ENCODE results near the gene PHOX2A. TPM values are rescaled to one million over a fixed set of nuclear protein-coding genes. Genes with fewer than 3 reads are reported as not detected.

Gene PHOX2A
- total RNA-seq, 1 donor from 2014 or later, result not detected

DNA sequence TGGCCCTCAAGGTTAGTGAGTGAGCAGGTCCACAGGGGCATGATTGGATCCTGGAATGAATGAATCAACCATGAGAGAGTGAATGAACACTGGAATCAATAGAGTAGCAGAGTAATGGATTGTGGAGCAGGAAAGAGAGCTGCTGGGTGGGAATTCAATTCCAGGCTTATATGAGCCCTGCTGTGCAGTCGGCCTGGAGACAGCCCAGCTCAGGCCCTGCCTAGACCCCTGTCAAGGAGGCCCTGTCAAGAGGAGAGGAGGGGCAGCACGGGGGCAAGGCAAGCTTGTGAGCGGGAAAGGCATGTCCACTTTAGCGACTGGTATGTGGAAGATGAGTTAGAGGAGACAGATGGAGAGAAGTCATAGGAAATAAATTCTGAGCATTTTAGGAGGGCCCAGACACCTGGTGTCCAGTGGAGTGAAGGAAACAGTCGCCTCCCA lies 53.3 kb downstream of the PHOX2A start:
- DNase-seq (ENCODE audit: low spot score) (peak; percentile 22), ATAC-seq (no peak)

DNA sequence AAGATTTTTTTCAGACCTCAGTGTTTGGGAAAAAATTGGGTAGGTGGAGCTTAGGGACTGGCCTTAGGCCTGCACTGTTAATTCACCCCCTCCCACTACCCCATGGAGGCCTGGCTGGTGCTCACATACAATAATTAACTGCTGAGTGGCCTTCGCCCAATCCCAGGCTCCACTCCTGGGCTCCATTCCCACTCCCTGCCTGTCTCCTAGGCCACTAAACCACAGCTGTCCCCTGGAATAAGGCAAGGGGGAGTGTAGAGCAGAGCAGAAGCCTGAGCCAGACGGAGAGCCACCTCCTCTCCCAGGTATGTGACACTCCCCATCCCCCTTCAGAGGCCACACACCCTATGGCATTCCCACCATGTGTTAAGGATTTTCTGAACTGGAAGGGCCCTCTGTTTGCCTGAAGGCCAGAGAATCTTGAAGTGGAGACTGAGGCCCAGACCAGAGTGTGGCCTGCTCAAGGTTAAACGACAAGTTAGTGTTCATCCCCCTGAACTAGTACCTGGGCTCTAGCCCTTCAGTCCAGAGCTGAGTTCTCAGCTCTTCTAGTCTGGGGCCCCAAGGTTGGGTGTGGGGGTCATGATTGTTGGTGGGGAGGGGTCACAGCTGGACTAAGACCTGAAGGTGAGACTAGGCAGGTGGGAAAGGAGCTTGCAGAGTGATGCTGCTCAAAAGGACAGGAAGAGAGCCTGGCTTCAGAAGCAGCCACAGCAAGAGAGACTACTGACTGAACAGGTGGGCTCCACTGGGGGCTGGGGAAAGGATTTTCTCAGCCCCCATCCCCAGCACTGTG lies 54.3 kb downstream of the PHOX2A start:
- ATAC-seq (peak; percentile 50), DNase-seq (ENCODE audit: low spot score) (peak; percentile 16)

Other genes with a start within 250 kb of the PHOX2A start
- gene IL18BP, start 245.3 kb downstream of the PHOX2A start, total RNA-seq, result 3.0 TPM
- gene NUMA1, start 163.6 kb downstream of the PHOX2A start, total RNA-seq, result 59.0 TPM
- gene LRRC51, start 163.3 kb downstream of the PHOX2A start, total RNA-seq, result 7.6 TPM
- 32.5 TPM for gene LAMTOR1, start 140.9 kb downstream of the PHOX2A start, total RNA-seq
- gene TOMT, start 138.3 kb downstream of the PHOX2A start, total RNA-seq, result 0.43 TPM
- gene ANAPC15, start 131.5 kb downstream of the PHOX2A start, total RNA-seq, result 17.8 TPM
- 0.81 TPM for gene FOLR3, start 108.5 kb downstream of the PHOX2A start, total RNA-seq
- not detected for gene FOLR1, start 52.0 kb downstream of the PHOX2A start, total RNA-seq
- gene FOLR2, start 27.4 kb downstream of the PHOX2A start, total RNA-seq, result 5.8 TPM
- gene INPPL1, start 19.4 kb downstream of the PHOX2A start, total RNA-seq, result 56.3 TPM
- gene CLPB, start 190.4 kb upstream of the PHOX2A start, total RNA-seq, result 23.4 TPM

Measured in left lobe of liver (tissue), 2 donors.